PFSK-1 (cell line): ENCODE data around the gene MEI4.

Source experiments
- POLR2AphosphoS5 ChIP-seq: IDR thresholded peaks from 2 replicates; pipeline ENCODE4 v1.6.1; 2012; ENCODE audit warnings: low read depth, mild to moderate bottlenecking, control low read depth, low read length, moderate library complexity
- REST ChIP-seq, 2 experiments: IDR thresholded peaks; 2 replicates each; pipeline versions ENCODE4 v1.6.1 to v1.8.0; 2011 to 2012; ENCODE audit warnings: low read depth in 2 of 2, low read length in 2 of 2, control low read depth in 1 of 2, inconsistent platforms in 1 of 2, mild to moderate bottlenecking in 1 of 2, moderate library complexity in 1 of 2; ENCODE audit not compliant: insufficient read depth in 1 of 2
- TAF1 ChIP-seq: IDR thresholded peaks from 2 replicates; pipeline ENCODE4 v1.6.1; 2012; ENCODE audit warnings: low read length, control low read depth, borderline replicate concordance; ENCODE audit not compliant: insufficient read depth

- TF ChIP-seq REST (IDR thresholded peaks at IDR 0.05; ENCODE audit: insufficient read depth in 1 of 2, low read depth in 2 of 2, low read length in 2 of 2) (no peak), TAF1 (no peak), POLR2AphosphoS5 (no peak)
Observed at GRCh38 chr6:77796824-77797809, 144.3 kb downstream of the MEI4 start.
